DOHH2 (cell line): ENCODE results near the gene C12orf56.
A peak's percentile ranks its signal among the peaks of the same experiment; 100 is the strongest.

ENCODE experiments used
- H3F3A ChIP-seq: fragments of 200-600 bp; sonication (generic), shearing (Covaris generic); 2 replicates; pipeline ENCODE4 v1.6.0; 2016; ENCODE audit warnings: antibody characterized with exemption, mild to moderate bottlenecking; ENCODE audit not compliant: control insufficient read depth, insufficient read depth
- H3K27ac ChIP-seq: fragments of 200-600 bp; sonication (generic); 2 replicates; pipeline ENCODE4 v1.5.1; 2014; ENCODE audit warnings: low read depth, mild to moderate bottlenecking, low read length, moderate library complexity
- H3K27me3 ChIP-seq: fragments of 200-600 bp; sonication (generic); 2 replicates; pipeline ENCODE4 v1.6.1; 2014; ENCODE audit warnings: mild to moderate bottlenecking, low read length, mixed read lengths; ENCODE audit not compliant: control insufficient read depth
- H3K36me3 ChIP-seq: fragments of 200-600 bp; sonication (generic); 2 replicates; pipeline ENCODE4 v1.6.1; 2014; ENCODE audit warnings: mild to moderate bottlenecking, low read length, moderate library complexity, mixed read lengths; ENCODE audit not compliant: control insufficient read depth
- H3K4me1 ChIP-seq: fragments of 200-600 bp; sonication (generic); 2 replicates; pipeline ENCODE4 v1.6.1; 2014; ENCODE audit warnings: mild to moderate bottlenecking, low read length, mixed read lengths; ENCODE audit not compliant: control insufficient read depth
- H3K4me2 ChIP-seq: fragments of 200-600 bp; sonication (generic); 2 replicates; pipeline ENCODE4 v1.6.0; 2014; ENCODE audit warnings: mild to moderate bottlenecking, low read length, moderate library complexity
- H3K4me3 ChIP-seq: fragments of 200-600 bp; sonication (generic); 2 replicates; pipeline ENCODE4 v1.5.1; 2014; ENCODE audit warnings: mild to moderate bottlenecking, low read length, mixed read lengths
- H3K79me2 ChIP-seq: fragments of 200-600 bp; sonication (generic); 2 replicates; pipeline ENCODE4 v1.6.1; 2014; ENCODE audit warnings: mild to moderate bottlenecking, low read length, mixed read lengths; ENCODE audit not compliant: control insufficient read depth
- H3K9me2 ChIP-seq: fragments of 200-600 bp; sonication (generic); replicated peaks from 2 replicates; pipeline ENCODE4 v1.6.1; 2014; ENCODE audit warnings: mild to moderate bottlenecking, low read length, mixed read lengths; ENCODE audit not compliant: control insufficient read depth
- H3K9me3 ChIP-seq: fragments of 200-600 bp; sonication (generic); 2 replicates; pipeline ENCODE4 v1.6.1; 2014; ENCODE audit warnings: antibody characterized with exemption, low read length, mixed read lengths; ENCODE audit not compliant: control insufficient read depth, insufficient read depth
- H4K20me1 ChIP-seq: fragments of 200-600 bp; sonication (generic); 2 replicates; pipeline ENCODE4 v1.6.0; 2014; ENCODE audit warnings: low read depth, mild to moderate bottlenecking, antibody characterized with exemption, low read length, moderate library complexity; ENCODE audit not compliant: control insufficient read depth, insufficient read depth
- EZH2phosphoT487 ChIP-seq: fragments of 200-600 bp; sonication (generic); IDR thresholded peaks from 2 replicates; pipeline ENCODE4 v1.6.1; 2017; ENCODE audit warnings: borderline replicate concordance, mild to moderate bottlenecking, antibody characterized with exemption, low read length, moderate library complexity, mixed read lengths
- TF ChIP-seq, protein P1 (sequence below): fragments of 200-600 bp; sonication (generic); IDR thresholded peaks from one replicate; pipeline ENCODE4 v1.5.1; 2014; ENCODE audit warnings: antibody characterized with exemption, mild to moderate bottlenecking, low read depth, low read length; ENCODE audit not compliant: poor library complexity, severe bottlenecking

C12orf56 gene

DNA sequence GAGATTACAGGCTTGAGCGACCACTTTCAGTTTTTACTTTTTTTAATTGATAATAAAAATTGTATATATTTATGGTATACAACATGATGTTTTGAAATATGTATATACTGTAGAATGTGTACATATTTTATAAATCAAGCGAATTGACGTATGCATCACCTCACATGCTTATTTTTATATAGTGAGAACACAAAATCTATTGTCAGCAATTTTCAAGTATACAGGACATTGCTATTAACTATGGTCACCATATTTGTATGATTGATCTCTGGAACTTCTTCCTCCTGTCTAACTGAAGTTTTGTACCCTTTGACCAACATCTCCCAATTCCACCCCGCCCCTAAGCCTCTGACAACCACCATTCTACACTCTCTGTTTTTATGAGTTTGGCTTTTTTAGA lies 112.1 kb downstream of the C12orf56 start:
- no peaks in the 10 kb centered on the region for H3K36me3 ChIP-seq

DNA sequence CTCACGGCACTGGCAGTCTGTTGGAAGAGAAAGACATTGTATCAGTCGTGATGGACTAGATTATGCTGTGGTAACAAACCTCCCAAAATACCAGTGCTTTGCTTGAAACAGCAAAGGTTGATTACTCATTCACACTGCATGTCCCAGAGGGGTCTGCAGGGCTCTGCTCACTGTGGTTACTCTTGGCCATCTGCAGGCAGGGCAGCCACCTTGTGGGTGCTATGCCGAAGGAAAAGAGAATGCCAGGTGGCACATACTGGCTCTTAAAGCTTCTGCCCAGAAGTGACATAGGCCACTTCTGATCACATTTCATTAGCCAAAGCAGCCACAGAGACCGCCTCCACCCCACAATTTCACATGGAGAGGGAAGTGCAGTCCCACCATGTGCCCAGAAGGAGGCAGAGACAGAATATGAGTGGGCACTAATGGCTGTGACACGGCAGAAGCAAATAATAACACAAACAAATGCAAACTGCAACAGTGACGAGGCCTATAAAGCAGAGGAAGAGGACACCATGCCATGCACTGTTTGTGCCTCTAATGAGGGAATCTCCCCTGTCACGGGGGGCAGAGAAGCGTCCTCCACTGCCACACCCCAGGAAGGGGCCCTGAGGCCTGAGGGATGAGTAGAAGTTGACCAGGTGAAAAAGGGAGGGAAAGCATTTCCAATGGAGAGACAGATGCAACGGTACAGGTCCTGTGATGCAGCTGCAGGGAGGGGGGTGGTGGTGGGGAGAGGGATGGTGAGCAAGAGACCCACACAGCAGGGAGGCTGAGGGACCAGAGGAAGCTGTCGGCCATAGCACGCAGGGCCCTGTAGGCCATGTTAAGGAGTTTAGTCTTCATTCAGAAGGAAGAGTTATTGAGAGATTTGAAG lies 116.8 kb downstream of the C12orf56 start:
- H3K9me2 ChIP-seq, result no peaks in the 10 kb centered on the region
- no peaks in the 10 kb centered on the region for H4K20me1 ChIP-seq
- H3K9me3 ChIP-seq, result no peaks in the 10 kb centered on the region
- H3K79me2 ChIP-seq, result no peaks in the 10 kb centered on the region
- no peaks in the 10 kb centered on the region for H3K27me3 ChIP-seq
- H3F3A ChIP-seq, result no peaks in the 10 kb centered on the region
- H3K4me1 ChIP-seq, result no peaks in the 10 kb centered on the region
- TF ChIP-seq, protein P1, sequence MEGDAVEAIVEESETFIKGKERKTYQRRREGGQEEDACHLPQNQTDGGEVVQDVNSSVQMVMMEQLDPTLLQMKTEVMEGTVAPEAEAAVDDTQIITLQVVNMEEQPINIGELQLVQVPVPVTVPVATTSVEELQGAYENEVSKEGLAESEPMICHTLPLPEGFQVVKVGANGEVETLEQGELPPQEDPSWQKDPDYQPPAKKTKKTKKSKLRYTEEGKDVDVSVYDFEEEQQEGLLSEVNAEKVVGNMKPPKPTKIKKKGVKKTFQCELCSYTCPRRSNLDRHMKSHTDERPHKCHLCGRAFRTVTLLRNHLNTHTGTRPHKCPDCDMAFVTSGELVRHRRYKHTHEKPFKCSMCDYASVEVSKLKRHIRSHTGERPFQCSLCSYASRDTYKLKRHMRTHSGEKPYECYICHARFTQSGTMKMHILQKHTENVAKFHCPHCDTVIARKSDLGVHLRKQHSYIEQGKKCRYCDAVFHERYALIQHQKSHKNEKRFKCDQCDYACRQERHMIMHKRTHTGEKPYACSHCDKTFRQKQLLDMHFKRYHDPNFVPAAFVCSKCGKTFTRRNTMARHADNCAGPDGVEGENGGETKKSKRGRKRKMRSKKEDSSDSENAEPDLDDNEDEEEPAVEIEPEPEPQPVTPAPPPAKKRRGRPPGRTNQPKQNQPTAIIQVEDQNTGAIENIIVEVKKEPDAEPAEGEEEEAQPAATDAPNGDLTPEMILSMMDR, result peak; percentile 53
- TF ChIP-seq EZH2phosphoT487, result no peak
- H3K27ac ChIP-seq, result no peak overlapping the region
- no peak overlapping the region for H3K4me2 ChIP-seq
- no peaks in the 10 kb centered on the region for H3K36me3 ChIP-seq
- H3K4me3 ChIP-seq, result no peak overlapping the region

More for the DNA sequence above, 112.1 kb downstream of the C12orf56 start:
- H3K27ac ChIP-seq, result no peak overlapping the region
- no peaks in the 10 kb centered on the region for H3K9me2 ChIP-seq
- no peaks in the 10 kb centered on the region for H3K4me1 ChIP-seq
- no peak overlapping the region for H3K4me3 ChIP-seq
- H3K4me2 ChIP-seq, result no peak overlapping the region
- H3K9me3 ChIP-seq, result no peaks in the 10 kb centered on the region
- no peaks in the 10 kb centered on the region for H3F3A ChIP-seq
- H4K20me1 ChIP-seq, result no peaks in the 10 kb centered on the region
- H3K79me2 ChIP-seq, result no peaks in the 10 kb centered on the region
- no peaks in the 10 kb centered on the region; the same call in 1 of the 2 replicates for H3K27me3 ChIP-seq
- no peak for TF ChIP-seq EZH2phosphoT487
- TF ChIP-seq, protein P1, result no peak

DNA sequence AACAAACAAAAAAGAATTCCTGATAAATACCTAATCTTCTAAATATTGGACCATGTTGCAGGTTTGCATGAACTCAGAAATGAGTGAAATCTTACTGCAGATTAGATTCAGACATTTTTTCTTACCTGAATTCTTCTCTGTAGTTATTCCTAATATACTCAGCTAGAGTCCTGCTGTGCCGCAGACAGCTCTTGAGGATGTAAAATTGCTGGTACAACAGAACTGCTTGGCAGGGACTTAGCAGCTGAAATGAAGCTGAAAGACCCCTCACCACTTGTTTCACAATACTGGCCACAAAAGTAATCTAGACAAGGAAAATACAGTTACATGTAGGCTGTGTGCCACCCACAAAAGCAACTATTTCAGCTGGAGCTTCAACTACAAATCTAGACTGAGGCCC lies 120.1 kb downstream of the C12orf56 start:
- Histone ChIP-seq H4K20me1 (no peaks in the 10 kb centered on the region), H3K4me1 (no peaks in the 10 kb centered on the region), H3K9me3 (no peaks in the 10 kb centered on the region), H3K4me3 (no peak overlapping the region), H3K79me2 (no peaks in the 10 kb centered on the region), H3K4me2 (no peak overlapping the region), H3K9me2 (no peaks in the 10 kb centered on the region), H3F3A (no peaks in the 10 kb centered on the region), H3K27ac (no peak overlapping the region), H3K27me3 (peaks cover 13% of the 10 kb centered on the region; the same call in 1 of the 2 replicates), H3K36me3 (no peaks in the 10 kb centered on the region)
- TF ChIP-seq EZH2phosphoT487, result no peak

DNA sequence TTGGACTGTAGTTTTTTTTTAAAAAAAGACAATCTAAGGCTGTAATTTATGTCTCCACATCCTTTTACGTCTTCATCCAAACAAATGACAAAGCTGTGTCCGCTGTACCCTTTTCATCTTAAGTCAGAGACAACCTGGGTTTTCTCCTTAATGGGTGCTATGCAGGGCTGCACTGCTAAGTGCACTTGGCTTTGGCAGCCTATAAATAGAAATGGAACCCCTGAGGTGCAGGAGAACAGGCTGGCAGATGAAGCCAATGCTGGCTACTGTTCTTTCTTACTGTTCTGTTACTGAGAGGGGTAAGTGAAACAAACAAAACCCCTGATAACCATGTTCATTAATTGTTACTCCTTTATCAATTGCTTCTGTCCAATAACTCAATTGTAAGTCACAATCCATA lies 121.4 kb downstream of the C12orf56 start:
- Histone ChIP-seq H3K9me2 (no peaks in the 10 kb centered on the region), H3K4me2 (no peak overlapping the region), H3F3A (no peaks in the 10 kb centered on the region), H3K79me2 (no peaks in the 10 kb centered on the region), H3K27ac (no peak overlapping the region), H3K4me1 (no peaks in the 10 kb centered on the region), H3K9me3 (no peaks in the 10 kb centered on the region), H3K36me3 (no peaks in the 10 kb centered on the region), H4K20me1 (no peaks in the 10 kb centered on the region), H3K4me3 (no peak overlapping the region), H3K27me3 (peaks cover 13% of the 10 kb centered on the region; the same call in 1 of the 2 replicates)
- TF ChIP-seq EZH2phosphoT487, result no peak
- TF ChIP-seq, protein P1, result no peak
